ENCODE measurements around the gene UNC13C. TPM values are rescaled to one million over a fixed set of nuclear protein-coding genes. Genes with fewer than 3 reads are reported as not detected.

Gene UNC13C
- total RNA-seq, 1 experiment from 2014 or later: not detected

- H3K79me2 ChIP-seq (ENCODE audit: insufficient read depth, low read length): no peaks in the 10 kb centered on the region
- intact Hi-C loops (cut with micrococcal nuclease): no loop called here
- no peaks in the 10 kb centered on the region for H3K27me3 ChIP-seq (ENCODE audit: insufficient read depth, low read length)
- H3K36me3 ChIP-seq (ENCODE audit: control insufficient read depth in 1 of 2, insufficient read depth in 2 of 2, low read length in 2 of 2): no peaks in the 10 kb centered on the region
- no peak overlapping the region for H3K4me2 ChIP-seq (ENCODE audit: low read length)
- H3K9me2 ChIP-seq (ENCODE audit: insufficient read depth): no peaks in the 10 kb centered on the region
- no peak overlapping the region for H2AFZ ChIP-seq (ENCODE audit: low read depth, low read length, poor library complexity, severe bottlenecking)
- H3K9ac ChIP-seq (ENCODE audit: low read length): no peak overlapping the region
- H3K4me1 ChIP-seq (ENCODE audit: control insufficient read depth in 1 of 2, insufficient read depth in 2 of 2, low read length in 2 of 2): no peaks in the 10 kb centered on the region
- TF ChIP-seq SRF (IDR thresholded peaks at IDR 0.05; ENCODE audit: low read depth): no peak
- BruUV-seq (replicated peaks): no TSS peak
- no peak overlapping the region for H3K4me3 ChIP-seq (replicated peaks in 1 of 2; ENCODE audit: low read depth in 1 of 2, low read length in 2 of 2)
- RAD21 ChIA-PET (ENCODE audit: low non-redundant PET in 1 of 2, low total read pairs in 2 of 2, uncharacterized antibody in 2 of 2, unreplicated experiment in 2 of 2): no interaction called here
- ATAC-seq: no peak
- peaks cover 12 to 28% of the 10 kb centered on the region in 2 experiments; a peak in 3 of 4 replicates for H3K9me3 ChIP-seq (ENCODE audit: control insufficient read depth in 1 of 2, insufficient read depth in 1 of 2, low read depth in 1 of 2, low read length in 2 of 2)
- CTCF ChIA-PET: no interaction called here
- no peaks in the 10 kb centered on the region for H4K20me1 ChIP-seq (ENCODE audit: insufficient read depth)
- POLR2A ChIA-PET: no interaction called here
- no peak for DNase-seq (ENCODE audit: low read depth, low spot score)
- H3K27ac ChIP-seq (ENCODE audit: low read depth, low read length): no peak overlapping the region
Measured at GRCh38 chr15:54518156-54518882, 540.1 kb downstream of the UNC13C start.

- Histone ChIP-seq H3K4me1 (ENCODE audit: control insufficient read depth in 1 of 2, insufficient read depth in 2 of 2, low read length in 2 of 2) (no peaks in the 10 kb centered on the region), H3K36me3 (ENCODE audit: control insufficient read depth in 1 of 2, insufficient read depth in 2 of 2, low read length in 2 of 2) (no peaks in the 10 kb centered on the region), H3K9me3 (ENCODE audit: control insufficient read depth in 1 of 2, insufficient read depth in 1 of 2, low read depth in 1 of 2, low read length in 2 of 2) (peaks cover 12 to 21% of the 10 kb centered on the region in 2 experiments; a peak in 2 of 4 replicates), H3K27me3 (ENCODE audit: insufficient read depth, low read length) (no peaks in the 10 kb centered on the region), H2AFZ (ENCODE audit: low read depth, low read length, poor library complexity, severe bottlenecking) (no peak overlapping the region), H3K4me2 (ENCODE audit: low read length) (no peak overlapping the region), H3K79me2 (ENCODE audit: insufficient read depth, low read length) (no peaks in the 10 kb centered on the region), H3K9me2 (ENCODE audit: insufficient read depth) (no peaks in the 10 kb centered on the region), H3K4me3 (replicated peaks in 1 of 2; ENCODE audit: low read depth in 1 of 2, low read length in 2 of 2) (no peak overlapping the region), H3K9ac (ENCODE audit: low read length) (no peak overlapping the region), H4K20me1 (ENCODE audit: insufficient read depth) (no peaks in the 10 kb centered on the region), H3K27ac (ENCODE audit: low read depth, low read length) (no peak overlapping the region)
- DNase-seq (ENCODE audit: low read depth, low spot score) (no peak), ATAC-seq (no peak)
- no peak for TF ChIP-seq JUND (IDR thresholded peaks at IDR 0.05)
- no peak for TF ChIP-seq ATF3 (IDR thresholded peaks at IDR 0.05)
- TF ChIP-seq MAX (IDR thresholded peaks at IDR 0.05): no peak
- TF ChIP-seq POLR2A (IDR thresholded peaks at IDR 0.05; ENCODE audit: borderline replicate concordance, extremely low read depth, insufficient read depth, insufficient read length): no peak
- TF ChIP-seq POLR2AphosphoS5 (IDR thresholded peaks at IDR 0.05; ENCODE audit: low read depth, low read length): no peak
- no peak for TF ChIP-seq RAD21 (IDR thresholded peaks at IDR 0.05; ENCODE audit: low read depth)
- TF ChIP-seq EZH2 (IDR thresholded peaks at IDR 0.05): no peak
- no peak for TF ChIP-seq SP1 (IDR thresholded peaks at IDR 0.05; ENCODE audit: low read depth)
- no peak for TF ChIP-seq EZH2phosphoT487 (IDR thresholded peaks at IDR 0.05; ENCODE audit: borderline replicate concordance)
- TF ChIP-seq SRF (IDR thresholded peaks at IDR 0.05; ENCODE audit: low read depth): no peak
- TF ChIP-seq SIN3A (IDR thresholded peaks at IDR 0.05; ENCODE audit: low read depth): no peak
- TF ChIP-seq REST (IDR thresholded peaks at IDR 0.05; ENCODE audit: low read depth): no peak
- intact Hi-C loops (cut with micrococcal nuclease): no loop called here
- RAD21 ChIA-PET (ENCODE audit: low non-redundant PET in 1 of 2, low total read pairs in 2 of 2, uncharacterized antibody in 2 of 2, unreplicated experiment in 2 of 2): no interaction called here
- POLR2A ChIA-PET: no interaction called here
- CTCF ChIA-PET: no interaction called here
- BruUV-seq (replicated peaks): no TSS peak
Measured at GRCh38 chr15:54519577-54519976, 541.3 kb downstream of the UNC13C start.

Measured in HCT116 (cell line).